Spleen (tissue), 11 donors: ENCODE data around the gene TCEA3. TPM values are rescaled to one million over a fixed set of nuclear protein-coding genes. Genes with fewer than 3 reads are reported as not detected.

Experiments
- DNase-seq: peaks from one replicate; pipeline ENCODE4 v3.0.0-alpha.2; 2020
- H3K27ac ChIP-seq, 8 donors: fragments of 200-600 bp; sonication (generic) in 7 of 8; 1 replicate in 4 of 8; 2 replicates in 4 of 8; pipeline versions ENCODE4 v1.5.0 to v1.8.0; 2016 to 2021; ENCODE audit warnings: inconsistent platforms in 4 of 8, mild to moderate bottlenecking in 4 of 8, moderate library complexity in 1 of 8
- H3K27me3 ChIP-seq, 7 donors: fragments of 200-600 bp; sonication (generic) in 6 of 7; replicated peaks in 1 of 7; 1 replicate in 4 of 7; 2 replicates in 3 of 7; pipeline versions ENCODE4 v1.5.0 to v1.8.0; 2016 to 2021; ENCODE audit warnings: inconsistent platforms in 3 of 7, mild to moderate bottlenecking in 1 of 7
- H3K36me3 ChIP-seq, 6 donors: fragments of 200-600 bp; sonication (generic) in 5 of 6; 1 replicate in 4 of 6; 2 replicates in 2 of 6; pipeline versions ENCODE4 v1.5.0 to v1.8.0; 2016 to 2021; ENCODE audit warnings: inconsistent platforms in 2 of 6
- H3K4me1 ChIP-seq, 6 donors: fragments of 200-600 bp; sonication (generic) in 5 of 6; 1 replicate in 3 of 6; 2 replicates in 3 of 6; pipeline versions ENCODE4 v1.5.0 to v1.8.0; 2016 to 2021; ENCODE audit warnings: inconsistent platforms in 3 of 6
- H3K4me3 ChIP-seq, 8 donors: fragments of 200-600 bp; sonication (generic) in 7 of 8; 1 replicate in 4 of 8; 2 replicates in 4 of 8; pipeline versions ENCODE4 v1.5.0 to v1.8.0; 2016 to 2021; ENCODE audit warnings: inconsistent platforms in 4 of 8, mild to moderate bottlenecking in 4 of 8, moderate library complexity in 2 of 8
- H3K9me3 ChIP-seq, 8 donors: fragments of 200-600 bp; sonication (generic) in 7 of 8; 1 replicate in 4 of 8; 2 replicates in 4 of 8; pipeline versions ENCODE4 v1.5.0 to v1.8.0; 2016 to 2021; ENCODE audit warnings: inconsistent platforms in 4 of 8
- POLR2A ChIP-seq, 3 donors: fragments of 450-650 bp; IDR thresholded peaks; one replicate each; pipeline ENCODE4 v1.5.1; 2017; ENCODE audit warnings: antibody characterized with exemption in 3 of 3, mild to moderate bottlenecking in 1 of 3
- POLR2AphosphoS5 ChIP-seq, 3 donors: sonication (generic); formaldehyde crosslinking; IDR thresholded peaks; one replicate each; pipeline ENCODE4 v1.5.1; 2017; ENCODE audit warnings: antibody characterized with exemption in 3 of 3
- WGBS, 5 donors: extraction: QIAGEN DNeasy Blood & Tissue Kit in 3 of 5; methylation state at CpG; one replicate each; pipeline versions ENCODE4 v1.1.5 to v1.1.7; 2013 to 2018; 5-methylcytosine and 5-hydroxymethylcytosine counted together
- intact Hi-C: fragments of 100-400 bp; cut with DNase I; formaldehyde crosslinking; loops from one replicate; pipeline ENCODE4 v1.15.0; 2023; ENCODE audit warnings: low total_unique reads
- polyA plus RNA-seq, 3 donors: library from polyadenylated mRNA; stranded (reverse); fragments of 200-250 nt; gene quantifications; one replicate each; pipeline ENCODE4 v1.2.1, GENCODE V29; 2013
- total RNA-seq, 7 donors: library from RNA; depleted of rRNA in 3 of 7; stranded (reverse); fragments of >200 nt in 3 of 7; fragmentation: NEBNext Ultra II Directional in 4 of 7; extraction: Animal tissue kit (Norgen Biotek cat#: 25700) in 4 of 7; gene quantifications; one replicate each; pipeline versions ENCODE4 v1.1.0 to v1.2.1, GENCODE V29; 2016 to 2021
- TF ChIP-seq, protein P1 (sequence below), 11 experiments: fragments of 200-600 bp in 7 of 11; fragments of 450-650 bp in 4 of 11; sonication (generic) in 4 of 11; IDR thresholded peaks in 8 of 11; conservative IDR thresholded peaks in 3 of 11; 1 replicate in 7 of 11; 2 replicates in 4 of 11; pipeline versions ENCODE4 v1.4.0 to v1.8.0; 2016 to 2021; ENCODE audit warnings: antibody characterized with exemption in 11 of 11, inconsistent platforms in 4 of 11, mild to moderate bottlenecking in 1 of 11
- donor health status: healthy with polysubstance abuse.
- donor health status: DM: no; HTN: no; CAD: no; lungs with moderate emphysema.
- donor health status: DM: no; HTN: no; CAD: no.
- donor health status: Bipolar disorder and iron deficiency.
- donor health status: healthy.
- donor health status: DM: no; HTN: no; CAD: no.
- donor health status: DM: yes; HTN: yes; CAD: no.

Gene TCEA3
- total and polyA plus RNA-seq, 10 donors: 4.6 to 19.6 (median 10.5) TPM

DNA sequence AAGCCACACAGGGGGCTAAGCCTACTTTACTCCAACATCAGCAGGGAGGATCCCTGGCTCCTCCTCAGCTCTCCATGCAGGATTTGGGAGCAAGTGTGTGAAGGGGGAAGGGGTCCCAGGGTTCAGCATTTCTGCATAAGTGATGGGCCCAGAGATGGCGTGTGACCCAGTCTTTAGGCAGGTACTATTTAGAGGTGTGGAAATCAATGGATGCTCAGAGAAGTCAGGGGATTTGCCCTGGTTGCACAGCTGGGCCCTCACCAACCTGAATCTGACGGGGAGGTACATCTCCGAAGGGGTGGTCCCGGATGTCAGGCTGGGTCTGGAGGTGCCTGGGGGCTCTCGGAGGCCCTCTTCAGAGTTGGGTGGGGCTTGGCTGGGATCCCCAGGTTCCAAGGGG is 6.9 kb upstream of the TCEA3 start:
- DNase-seq: no peak
- H3K36me3 ChIP-seq: peaks cover 0 to 27% (median 0%) of the 10 kb centered on the region in 6 donors
- TF ChIP-seq POLR2A (IDR thresholded peaks at IDR 0.05): no peak
- TF ChIP-seq, protein P1, sequence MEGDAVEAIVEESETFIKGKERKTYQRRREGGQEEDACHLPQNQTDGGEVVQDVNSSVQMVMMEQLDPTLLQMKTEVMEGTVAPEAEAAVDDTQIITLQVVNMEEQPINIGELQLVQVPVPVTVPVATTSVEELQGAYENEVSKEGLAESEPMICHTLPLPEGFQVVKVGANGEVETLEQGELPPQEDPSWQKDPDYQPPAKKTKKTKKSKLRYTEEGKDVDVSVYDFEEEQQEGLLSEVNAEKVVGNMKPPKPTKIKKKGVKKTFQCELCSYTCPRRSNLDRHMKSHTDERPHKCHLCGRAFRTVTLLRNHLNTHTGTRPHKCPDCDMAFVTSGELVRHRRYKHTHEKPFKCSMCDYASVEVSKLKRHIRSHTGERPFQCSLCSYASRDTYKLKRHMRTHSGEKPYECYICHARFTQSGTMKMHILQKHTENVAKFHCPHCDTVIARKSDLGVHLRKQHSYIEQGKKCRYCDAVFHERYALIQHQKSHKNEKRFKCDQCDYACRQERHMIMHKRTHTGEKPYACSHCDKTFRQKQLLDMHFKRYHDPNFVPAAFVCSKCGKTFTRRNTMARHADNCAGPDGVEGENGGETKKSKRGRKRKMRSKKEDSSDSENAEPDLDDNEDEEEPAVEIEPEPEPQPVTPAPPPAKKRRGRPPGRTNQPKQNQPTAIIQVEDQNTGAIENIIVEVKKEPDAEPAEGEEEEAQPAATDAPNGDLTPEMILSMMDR (IDR thresholded peaks at IDR 0.05 in 8 of 11, conservative IDR thresholded peaks at IDR 0.05 in 3 of 11): no peak
- TF ChIP-seq POLR2AphosphoS5 (IDR thresholded peaks at IDR 0.05): no peak
- intact Hi-C loops: no loop called here
- no peak overlapping the region for H3K4me3 ChIP-seq
- H3K4me1 ChIP-seq: no peaks in the 10 kb centered on the region
- 86 to 98% (median 90%) methylated on average over 4 to 5 of the region's 5 CpGs for WGBS, 5 donors
- H3K27me3 ChIP-seq: peaks cover 0 to 12% (median 0%) of the 10 kb centered on the region in 7 donors
- no peak overlapping the region for H3K27ac ChIP-seq
- no peaks in the 10 kb centered on the region for H3K9me3 ChIP-seq

DNA sequence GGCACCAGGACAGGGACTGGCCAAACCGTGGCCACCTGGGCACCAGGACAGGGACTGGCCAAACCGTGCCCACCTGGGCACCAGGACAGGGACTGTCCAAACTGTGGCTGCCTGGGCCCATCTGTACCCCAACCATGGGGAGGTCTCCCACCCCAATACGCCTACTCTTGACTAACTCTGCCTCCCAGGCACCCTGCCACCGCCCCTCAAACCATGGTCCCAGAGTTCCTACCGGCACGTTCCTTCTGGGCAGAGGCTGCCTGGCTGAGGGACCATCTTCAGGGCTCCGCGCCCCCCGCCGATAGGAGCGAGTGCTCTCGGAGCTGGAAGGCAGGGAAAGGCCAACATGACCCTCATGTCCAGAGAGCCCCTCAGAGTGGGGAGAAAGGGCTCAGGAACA is 6.3 kb upstream of the TCEA3 start:
- intact Hi-C loops: no loop called here
- TF ChIP-seq POLR2A (IDR thresholded peaks at IDR 0.05) (no peak), POLR2AphosphoS5 (IDR thresholded peaks at IDR 0.05) (no peak)
- TF ChIP-seq, protein P1 (IDR thresholded peaks at IDR 0.05 in 8 of 11, conservative IDR thresholded peaks at IDR 0.05 in 3 of 11): no peak
- Histone ChIP-seq H3K4me1 (no peaks in the 10 kb centered on the region), H3K27me3 (peaks cover 0 to 17% (median 0%) of the 10 kb centered on the region in 7 donors), H3K9me3 (no peaks in the 10 kb centered on the region), H3K36me3 (peaks cover 0 to 27% (median 0%) of the 10 kb centered on the region in 6 donors), H3K27ac (no peak overlapping the region), H3K4me3 (no peak overlapping the region)
- 92 to 96% (median 95%) methylated on average over 11 to 12 of the region's 12 CpGs for WGBS, 5 donors
- no peak for DNase-seq

DNA sequence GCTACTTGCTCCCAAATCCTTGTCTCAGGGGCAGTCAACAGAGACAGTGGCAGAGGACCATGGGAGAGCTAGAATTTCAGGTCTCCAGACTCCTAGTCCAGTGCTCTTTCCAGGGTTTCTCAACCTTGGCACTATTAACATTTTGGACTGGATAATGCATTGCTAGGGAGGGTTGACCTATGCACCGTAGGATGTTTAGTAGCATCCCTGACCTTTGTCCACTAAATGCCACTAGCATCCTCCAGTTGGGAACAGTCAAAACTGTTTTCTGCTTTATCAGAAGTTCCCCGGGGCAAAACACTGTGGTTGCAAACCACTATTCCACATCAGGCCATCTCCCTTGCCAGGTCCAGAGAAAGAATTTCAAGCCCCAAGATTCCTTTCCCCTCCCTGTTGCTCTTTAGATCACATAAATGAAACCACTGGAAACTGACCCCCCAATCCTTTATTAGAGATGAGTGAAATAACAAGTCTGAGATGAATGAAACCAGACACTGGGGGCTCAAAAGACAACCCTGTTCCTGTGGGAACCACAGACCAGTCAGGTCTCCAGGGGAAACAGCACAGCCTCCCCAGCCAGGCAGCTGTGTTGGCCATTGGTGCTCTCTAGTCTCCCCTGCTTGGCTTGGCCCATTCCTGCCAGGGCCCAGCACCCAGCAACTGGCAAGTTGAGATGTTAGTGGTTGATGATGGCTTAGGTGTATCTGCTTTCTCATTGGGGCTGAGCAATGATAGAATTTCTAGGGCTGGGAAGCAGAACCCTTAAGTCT is 3.8 kb upstream of the TCEA3 start:
- TF ChIP-seq, protein P1 (IDR thresholded peaks at IDR 0.05 in 8 of 11, conservative IDR thresholded peaks at IDR 0.05 in 3 of 11): no peak
- no peak for TF ChIP-seq POLR2AphosphoS5 (IDR thresholded peaks at IDR 0.05)
- TF ChIP-seq POLR2A (IDR thresholded peaks at IDR 0.05): no peak
- no peak for DNase-seq
- H3K4me3 ChIP-seq: no peak overlapping the region
- peaks cover 3 to 22% (median 18%) of the 10 kb centered on the region in 6 donors for H3K4me1 ChIP-seq
- 70 to 77% (median 75%) methylated on average over 2 of the region's 2 CpGs for WGBS, 5 donors
- intact Hi-C loops: no loop called here
- H3K36me3 ChIP-seq: peaks cover 0 to 18% (median 0%) of the 10 kb centered on the region in 6 donors
- H3K27ac ChIP-seq: no peak overlapping the region
- H3K9me3 ChIP-seq: no peaks in the 10 kb centered on the region
- peaks cover 0 to 42% (median 20%) of the 10 kb centered on the region in 7 donors for H3K27me3 ChIP-seq

DNA sequence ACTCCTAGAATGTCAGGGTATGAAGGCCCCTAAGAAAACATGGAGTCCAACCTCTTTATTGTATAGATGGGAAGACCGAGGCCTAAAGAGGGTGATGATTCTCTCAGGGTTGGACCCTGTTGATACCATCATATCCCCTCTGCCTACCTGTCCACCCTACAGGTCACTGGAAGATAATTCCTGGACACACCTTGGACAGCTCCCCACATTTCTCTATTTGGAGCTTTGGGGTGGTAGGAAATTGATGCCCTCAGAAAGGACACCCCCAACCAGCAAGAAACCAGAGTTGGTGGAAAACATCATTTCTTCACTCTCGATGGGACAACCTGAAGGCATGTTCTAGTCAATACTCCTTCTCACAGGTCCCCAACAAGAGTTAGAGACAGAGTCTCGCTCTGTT is 3.0 kb upstream of the TCEA3 start:
- peaks cover 0 to 13% (median 0%) of the 10 kb centered on the region in 6 donors for H3K36me3 ChIP-seq
- whole genome bisulfite sequencing, 5 donors: 89 to 98% (median 95%) methylated on average over 3 of the region's 3 CpGs
- no peak for DNase-seq
- H3K27me3 ChIP-seq: peaks cover 0 to 49% (median 20%) of the 10 kb centered on the region in 7 donors
- H3K4me1 ChIP-seq: peaks cover 11 to 30% (median 26%) of the 10 kb centered on the region in 6 donors
- intact Hi-C loops: no loop called here
- TF ChIP-seq POLR2AphosphoS5 (IDR thresholded peaks at IDR 0.05) (no peak), POLR2A (IDR thresholded peaks at IDR 0.05) (no peak)
- TF ChIP-seq, protein P1 (IDR thresholded peaks at IDR 0.05 in 8 of 11, conservative IDR thresholded peaks at IDR 0.05 in 3 of 11): no peak
- no peak overlapping the region for H3K27ac ChIP-seq
- no peaks in the 10 kb centered on the region for H3K9me3 ChIP-seq
- no peak overlapping the region for H3K4me3 ChIP-seq
